PC-3 (cell line): ENCODE data around the gene KLHL25.

Experiments used
- EZH2 ChIP-seq: fragments of 300-600 bp; sonication (generic); IDR thresholded peaks from one replicate; pipeline ENCODE4 v1.6.1; 2017; ENCODE audit warnings: antibody characterized with exemption, mild to moderate bottlenecking, low read length; ENCODE audit not compliant: unreplicated experiment
- TF ChIP-seq, protein P1 (sequence below): fragments of 300-600 bp; sonication (generic); conservative IDR thresholded peaks from 2 replicates; pipeline ENCODE4 v1.5.1; 2017; ENCODE audit warnings: antibody characterized with exemption, low read depth, mild to moderate bottlenecking, low read length

DNA sequence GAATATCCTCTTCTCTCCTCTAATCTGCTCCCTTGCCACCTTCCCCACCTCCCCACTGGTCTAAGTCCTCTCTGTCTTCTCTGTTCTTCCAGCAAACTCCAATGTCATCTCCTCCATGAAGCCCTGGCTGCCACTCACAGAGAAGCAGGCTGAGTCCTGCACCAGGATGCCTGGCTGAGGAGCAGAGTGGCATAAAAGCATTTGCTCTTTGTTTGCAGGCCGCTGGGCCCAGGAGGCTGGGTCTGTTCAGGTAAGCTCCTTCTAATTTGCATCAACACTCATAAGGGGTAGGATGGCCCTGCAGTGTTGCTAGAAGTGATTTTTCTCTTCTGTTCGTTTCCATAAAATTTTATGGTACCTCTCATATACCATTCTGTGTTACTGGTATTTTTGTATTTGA lies 43.2 kb upstream of the KLHL25 start:
- TF ChIP-seq, protein P1, sequence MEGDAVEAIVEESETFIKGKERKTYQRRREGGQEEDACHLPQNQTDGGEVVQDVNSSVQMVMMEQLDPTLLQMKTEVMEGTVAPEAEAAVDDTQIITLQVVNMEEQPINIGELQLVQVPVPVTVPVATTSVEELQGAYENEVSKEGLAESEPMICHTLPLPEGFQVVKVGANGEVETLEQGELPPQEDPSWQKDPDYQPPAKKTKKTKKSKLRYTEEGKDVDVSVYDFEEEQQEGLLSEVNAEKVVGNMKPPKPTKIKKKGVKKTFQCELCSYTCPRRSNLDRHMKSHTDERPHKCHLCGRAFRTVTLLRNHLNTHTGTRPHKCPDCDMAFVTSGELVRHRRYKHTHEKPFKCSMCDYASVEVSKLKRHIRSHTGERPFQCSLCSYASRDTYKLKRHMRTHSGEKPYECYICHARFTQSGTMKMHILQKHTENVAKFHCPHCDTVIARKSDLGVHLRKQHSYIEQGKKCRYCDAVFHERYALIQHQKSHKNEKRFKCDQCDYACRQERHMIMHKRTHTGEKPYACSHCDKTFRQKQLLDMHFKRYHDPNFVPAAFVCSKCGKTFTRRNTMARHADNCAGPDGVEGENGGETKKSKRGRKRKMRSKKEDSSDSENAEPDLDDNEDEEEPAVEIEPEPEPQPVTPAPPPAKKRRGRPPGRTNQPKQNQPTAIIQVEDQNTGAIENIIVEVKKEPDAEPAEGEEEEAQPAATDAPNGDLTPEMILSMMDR: no peak
- TF ChIP-seq EZH2: no peak
